Middle frontal gyrus (tissue), 1 donor: ENCODE measurements around the gene IL24.
"Not testable (repeated sequence)": the region's sequence is repeated elsewhere in the genome, so short reads cannot be mapped to it uniquely, and the experiment has no call there.

Source experiments
- DNase-seq: peaks from one replicate; pipeline ENCODE4 v3.0.0-alpha.2; 2015; ENCODE audit warnings: low spot score; ENCODE audit errors: extremely low spot score

Gene IL24

GRCh38 chr1:206923961-206924557 lies 26.8 kb downstream of the IL24 start:
- not testable (repeated sequence) for DNase-seq

GRCh38 chr1:206924592-206925105 lies 27.4 kb downstream of the IL24 start:
- DNase-seq = no peak

- no peak for DNase-seq
Observed at GRCh38 chr1:206925106-206925736, 28.0 kb downstream of the IL24 start.

DNA sequence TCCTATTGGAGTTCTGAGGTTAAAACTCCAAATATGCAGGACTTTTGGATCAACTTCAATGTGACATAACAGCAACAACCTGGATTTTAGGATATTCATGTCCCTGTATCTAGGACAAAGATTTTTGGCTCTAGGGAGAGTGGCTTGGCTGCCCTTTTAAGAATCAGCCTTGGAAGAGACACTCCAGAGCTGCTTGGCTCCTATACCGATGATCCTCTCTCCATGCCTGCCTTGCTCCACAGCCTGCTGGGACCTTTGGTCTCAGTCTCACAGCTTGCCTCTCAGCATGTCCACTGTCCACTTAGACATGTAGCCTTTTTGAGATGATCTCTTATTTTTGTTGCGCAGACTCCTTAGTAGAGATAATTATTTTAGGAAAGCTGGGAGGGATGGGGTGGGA lies 29.0 kb downstream of the IL24 start:
- no peak for DNase-seq

GRCh38 chr1:206929524-206929923 lies 32.3 kb downstream of the IL24 start:
- DNase-seq = no peak

GRCh38 chr1:206930210-206930798 lies 33.1 kb downstream of the IL24 start:
- DNase-seq = no peak

DNA sequence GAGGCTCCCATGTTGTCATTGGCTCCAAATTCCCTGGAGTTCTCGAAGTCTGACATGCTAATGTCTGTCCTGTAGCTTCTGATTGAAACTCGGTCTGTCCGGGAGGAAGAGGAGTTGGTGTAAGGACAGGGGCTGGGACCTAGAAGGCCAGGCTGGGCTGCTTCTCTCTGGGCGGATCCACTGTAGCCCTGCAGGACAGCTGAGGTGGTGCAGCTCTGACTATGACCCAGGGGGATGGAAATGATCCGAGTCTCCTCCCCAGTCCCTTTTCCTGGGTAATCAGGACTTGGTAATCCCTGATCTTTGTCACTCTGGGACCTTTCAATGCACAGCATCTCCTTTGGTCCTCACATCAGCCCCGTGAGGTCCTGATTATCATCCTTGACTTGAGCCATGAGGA lies 34.5 kb downstream of the IL24 start:
- DNase-seq = no peak

DNA sequence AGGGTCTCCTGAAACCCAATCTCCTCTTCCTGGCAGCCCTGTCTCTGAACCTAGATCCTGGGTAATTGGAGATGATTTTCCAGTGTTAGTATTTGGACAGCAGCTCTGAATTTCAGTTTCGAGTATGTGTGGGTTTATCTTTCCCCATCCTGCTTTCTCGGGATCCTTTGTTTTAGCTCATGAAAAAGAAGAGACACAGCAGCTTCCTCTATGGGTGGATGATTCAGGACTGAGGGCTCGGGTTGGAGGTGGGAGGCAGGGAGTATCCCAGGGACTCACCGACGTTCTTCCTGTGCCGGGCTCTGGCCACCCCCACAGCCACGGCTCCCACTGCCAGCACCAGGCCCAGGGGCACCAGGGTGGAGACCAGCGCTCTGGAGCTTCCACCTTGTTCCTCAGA lies 34.9 kb downstream of the IL24 start:
- no peak for DNase-seq

DNA sequence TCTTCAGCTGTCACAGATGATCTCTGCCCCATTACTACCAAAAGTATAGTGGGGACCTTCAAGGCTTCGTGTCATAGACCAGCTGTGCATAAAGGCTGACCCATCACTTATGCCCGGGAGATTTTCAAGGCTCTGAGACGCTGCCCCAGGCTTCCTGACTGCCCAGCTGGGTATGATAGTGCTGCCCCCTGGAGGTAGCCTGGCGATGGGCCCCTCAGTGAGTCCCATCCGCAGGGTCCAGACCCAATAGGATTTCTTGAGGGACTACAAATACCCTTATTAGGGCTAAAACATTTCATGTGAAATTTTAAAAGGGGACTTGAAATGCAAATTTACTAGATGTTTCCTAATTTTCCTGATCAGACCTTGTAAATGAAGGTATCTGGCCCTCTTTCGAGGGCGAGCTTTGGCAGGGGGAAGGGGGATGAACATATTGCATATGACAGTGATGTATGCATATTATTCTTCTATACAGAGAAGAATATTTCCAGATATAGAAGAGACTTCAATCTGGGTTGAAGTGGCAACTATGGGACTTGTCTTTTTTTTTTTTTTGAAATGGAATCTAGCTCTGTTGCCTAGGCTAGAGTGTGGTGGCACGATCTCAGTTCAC lies 36.2 kb downstream of the IL24 start:
- DNase-seq = no peak

GRCh38 chr1:206935491-206936067 lies 38.3 kb downstream of the IL24 start:
- DNase-seq = no peak

DNA sequence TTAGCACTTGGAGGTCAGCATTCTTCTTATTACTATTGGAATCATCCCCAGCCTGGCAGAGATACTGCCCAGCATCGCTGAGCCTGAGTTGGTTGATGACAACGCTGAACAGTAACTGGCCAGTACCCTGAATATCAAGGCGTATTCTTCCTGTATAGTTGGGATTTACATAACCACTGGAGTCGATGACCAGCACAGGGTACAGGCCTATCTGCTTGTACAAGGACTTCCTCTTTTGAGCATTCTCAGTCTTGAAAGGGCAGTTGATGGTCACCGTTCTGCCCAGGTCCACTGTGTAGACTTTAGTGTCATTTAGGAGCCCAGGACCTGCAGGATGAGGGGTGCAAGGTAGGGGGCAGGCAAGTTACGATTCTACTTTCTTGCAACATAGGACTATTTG lies 40.2 kb downstream of the IL24 start:
- DNase-seq = no peak

- DNase-seq = no peak
Observed at GRCh38 chr1:206939131-206939530, 41.9 kb downstream of the IL24 start.

- DNase-seq = no peak
Observed at GRCh38 chr1:206939841-206940587, 42.8 kb downstream of the IL24 start.

DNA sequence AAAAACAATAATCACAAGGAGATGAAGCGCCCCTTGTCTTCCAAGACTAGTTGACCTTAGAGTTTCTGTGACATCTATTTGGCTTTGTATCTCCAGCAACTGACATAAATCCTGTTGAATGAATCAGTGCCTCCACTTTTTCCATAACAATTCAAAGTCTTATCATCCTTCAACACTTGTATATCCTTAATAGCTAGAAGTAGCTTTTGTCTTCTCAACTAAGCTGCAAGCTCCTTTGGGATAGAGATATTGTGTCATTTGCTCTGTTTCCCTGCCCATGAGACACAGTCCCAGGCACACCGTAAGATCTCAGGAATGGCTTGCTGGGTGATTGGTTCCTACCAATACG lies 43.3 kb downstream of the IL24 start:
- DNase-seq = no peak

DNA sequence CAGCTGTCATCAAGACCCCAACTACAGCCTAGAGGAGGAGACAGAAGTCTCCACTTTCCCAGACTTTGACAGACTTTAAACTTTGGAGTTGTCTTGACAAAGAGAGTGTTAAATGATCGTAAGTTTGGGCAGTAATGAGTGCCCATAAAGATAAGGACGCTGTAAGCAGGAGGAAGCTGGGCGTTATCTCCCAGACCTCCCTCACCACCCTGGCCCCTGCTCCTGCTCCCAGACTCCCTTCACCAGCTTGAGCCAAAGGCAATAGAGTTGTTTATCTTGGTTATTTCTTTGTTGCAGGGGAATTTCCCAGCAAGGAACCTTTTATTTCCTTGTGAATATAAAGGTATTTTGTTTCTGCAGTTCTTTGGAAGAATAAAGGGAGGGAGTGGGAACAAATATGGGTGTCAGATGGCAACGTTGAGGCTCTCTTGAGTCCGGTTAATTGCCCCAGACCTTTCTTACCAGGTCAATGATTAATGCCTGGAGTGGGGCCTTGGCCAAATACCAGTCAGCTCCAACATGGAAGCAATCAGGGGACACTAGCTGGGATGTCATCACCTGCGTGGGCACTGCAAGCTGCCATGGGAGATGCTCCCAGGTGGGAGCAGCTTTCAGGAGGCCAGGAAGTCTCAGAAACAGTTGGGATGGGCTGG lies 44.6 kb downstream of the IL24 start:
- no peak for DNase-seq

- DNase-seq = no peak
Observed at GRCh38 chr1:206944703-206945102, 47.5 kb downstream of the IL24 start.

GRCh38 chr1:206945779-206946178 lies 48.5 kb downstream of the IL24 start:
- DNase-seq = no peak

DNA sequence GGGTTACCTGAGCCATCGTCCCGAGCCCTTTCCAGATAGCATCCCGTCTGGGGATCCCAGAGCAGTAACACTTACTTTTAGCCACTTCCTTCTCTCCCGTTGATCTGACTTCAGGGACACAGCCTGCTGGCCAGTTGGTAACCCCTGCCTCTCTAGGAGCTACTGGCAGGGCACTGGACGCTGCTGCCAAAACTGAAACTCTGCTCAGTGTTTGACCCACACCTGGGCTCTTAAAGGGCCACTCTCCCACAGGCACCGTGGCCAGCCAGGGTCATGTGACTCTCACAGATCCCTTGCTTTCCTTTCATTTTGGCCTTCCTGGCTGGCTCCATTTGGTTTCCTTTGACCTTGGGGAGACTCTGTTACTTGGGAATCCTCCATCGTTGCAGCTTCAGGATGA lies 49.0 kb downstream of the IL24 start, which contains the start of gene PIGR:
Gene PIGR (minus strand): TSS at position 206 of the 400 bp plus-strand sequence. CDS start 5,935 bp downstream, outside the sequence.
- DNase-seq = no peak

DNA sequence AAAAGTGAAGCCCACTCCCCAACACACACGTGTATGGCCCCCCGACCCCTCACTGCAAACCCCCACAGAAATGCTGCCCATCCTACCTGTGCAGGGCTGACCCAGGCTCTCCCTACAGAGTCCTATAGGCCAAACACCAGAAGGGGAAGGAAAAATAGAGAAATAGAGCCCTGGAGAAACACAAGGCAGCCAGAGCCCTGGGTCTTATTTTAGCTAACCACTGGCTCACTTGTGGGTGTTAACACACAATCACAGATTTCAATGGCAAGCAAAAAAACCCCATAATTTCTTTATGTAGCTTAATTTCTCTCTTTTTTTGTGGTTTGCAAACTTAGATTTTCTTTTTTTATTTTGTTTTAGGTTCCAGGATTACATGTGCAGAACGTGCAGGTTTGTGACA lies 50.0 kb downstream of the IL24 start:
- no peak for DNase-seq

GRCh38 chr1:206949208-206949607 lies 52.0 kb downstream of the IL24 start:
- DNase-seq = no peak

DNA sequence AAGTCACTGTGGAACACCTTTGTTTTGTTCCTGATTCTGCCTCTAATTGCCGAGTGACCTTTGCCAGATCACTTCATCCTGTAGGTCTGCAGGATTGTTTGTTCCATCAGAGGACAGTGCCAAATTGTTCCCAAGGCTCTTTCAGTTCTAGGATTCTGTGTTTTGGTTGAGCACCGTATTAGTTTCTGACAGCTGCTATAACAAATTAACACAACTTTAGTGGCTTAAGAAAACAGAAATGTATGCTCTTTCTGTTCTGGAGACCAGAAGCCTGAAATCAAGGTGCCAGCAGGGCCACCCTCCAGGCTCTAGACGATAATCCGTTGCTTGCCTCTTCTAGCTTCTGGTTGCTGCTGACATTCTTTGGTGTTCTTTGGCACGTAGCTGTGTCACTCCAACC lies 52.4 kb downstream of the IL24 start:
- no peak for DNase-seq
